WERI-Rb-1 (cell line): ENCODE data around the gene SPECC1L.

Experiments
- DNase-seq: peaks from one replicate; pipeline ENCODE4 v3.0.0-alpha.2; 2020
- H3K27ac ChIP-seq: fragments of 250-450 bp; sonication (Bioruptor Pico); 2 replicates; pipeline ENCODE4 v1.5.1; 2020; ENCODE audit warnings: mild to moderate bottlenecking, moderate library complexity
- H3K27me3 ChIP-seq: fragments of 250-450 bp; sonication (Bioruptor Pico); 2 replicates; pipeline ENCODE4 v1.5.1; 2021; ENCODE audit warnings: mild to moderate bottlenecking, low read depth, moderate library complexity; ENCODE audit not compliant: insufficient read depth, severe bottlenecking
- H3K36me3 ChIP-seq: fragments of 250-450 bp; sonication (Bioruptor Pico); 2 replicates; pipeline ENCODE4 v1.5.1; 2020; ENCODE audit warnings: mild to moderate bottlenecking, moderate library complexity
- H3K4me3 ChIP-seq: 2 replicates; pipeline ENCODE4 v1.5.1; 2011; ENCODE audit warnings: low read depth, mild to moderate bottlenecking, control low read depth, low read length
- H3K9me3 ChIP-seq: fragments of 250-450 bp; sonication (Bioruptor Pico); 2 replicates; pipeline ENCODE4 v1.5.1; 2021; ENCODE audit warnings: mild to moderate bottlenecking, moderate library complexity; ENCODE audit not compliant: severe bottlenecking
- TF ChIP-seq, protein P1 (sequence below): IDR thresholded peaks from 2 replicates; pipeline ENCODE4 v1.5.1; 2011; ENCODE audit warnings: low read depth, mild to moderate bottlenecking, control low read depth, inconsistent platforms, low read length

SPECC1L gene

GRCh38 chr22:24404561-24405275 lies 134.1 kb downstream of the SPECC1L start:
- TF ChIP-seq, protein P1, sequence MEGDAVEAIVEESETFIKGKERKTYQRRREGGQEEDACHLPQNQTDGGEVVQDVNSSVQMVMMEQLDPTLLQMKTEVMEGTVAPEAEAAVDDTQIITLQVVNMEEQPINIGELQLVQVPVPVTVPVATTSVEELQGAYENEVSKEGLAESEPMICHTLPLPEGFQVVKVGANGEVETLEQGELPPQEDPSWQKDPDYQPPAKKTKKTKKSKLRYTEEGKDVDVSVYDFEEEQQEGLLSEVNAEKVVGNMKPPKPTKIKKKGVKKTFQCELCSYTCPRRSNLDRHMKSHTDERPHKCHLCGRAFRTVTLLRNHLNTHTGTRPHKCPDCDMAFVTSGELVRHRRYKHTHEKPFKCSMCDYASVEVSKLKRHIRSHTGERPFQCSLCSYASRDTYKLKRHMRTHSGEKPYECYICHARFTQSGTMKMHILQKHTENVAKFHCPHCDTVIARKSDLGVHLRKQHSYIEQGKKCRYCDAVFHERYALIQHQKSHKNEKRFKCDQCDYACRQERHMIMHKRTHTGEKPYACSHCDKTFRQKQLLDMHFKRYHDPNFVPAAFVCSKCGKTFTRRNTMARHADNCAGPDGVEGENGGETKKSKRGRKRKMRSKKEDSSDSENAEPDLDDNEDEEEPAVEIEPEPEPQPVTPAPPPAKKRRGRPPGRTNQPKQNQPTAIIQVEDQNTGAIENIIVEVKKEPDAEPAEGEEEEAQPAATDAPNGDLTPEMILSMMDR, result no peak
- no peak overlapping the region for H3K4me3 ChIP-seq
- no peak for DNase-seq
- H3K27me3 ChIP-seq, result no peaks in the 10 kb centered on the region
- peaks cover 51% of the 10 kb centered on the region for H3K36me3 ChIP-seq
- H3K27ac ChIP-seq, result no peak overlapping the region
- H3K9me3 ChIP-seq, result no peaks in the 10 kb centered on the region

DNA sequence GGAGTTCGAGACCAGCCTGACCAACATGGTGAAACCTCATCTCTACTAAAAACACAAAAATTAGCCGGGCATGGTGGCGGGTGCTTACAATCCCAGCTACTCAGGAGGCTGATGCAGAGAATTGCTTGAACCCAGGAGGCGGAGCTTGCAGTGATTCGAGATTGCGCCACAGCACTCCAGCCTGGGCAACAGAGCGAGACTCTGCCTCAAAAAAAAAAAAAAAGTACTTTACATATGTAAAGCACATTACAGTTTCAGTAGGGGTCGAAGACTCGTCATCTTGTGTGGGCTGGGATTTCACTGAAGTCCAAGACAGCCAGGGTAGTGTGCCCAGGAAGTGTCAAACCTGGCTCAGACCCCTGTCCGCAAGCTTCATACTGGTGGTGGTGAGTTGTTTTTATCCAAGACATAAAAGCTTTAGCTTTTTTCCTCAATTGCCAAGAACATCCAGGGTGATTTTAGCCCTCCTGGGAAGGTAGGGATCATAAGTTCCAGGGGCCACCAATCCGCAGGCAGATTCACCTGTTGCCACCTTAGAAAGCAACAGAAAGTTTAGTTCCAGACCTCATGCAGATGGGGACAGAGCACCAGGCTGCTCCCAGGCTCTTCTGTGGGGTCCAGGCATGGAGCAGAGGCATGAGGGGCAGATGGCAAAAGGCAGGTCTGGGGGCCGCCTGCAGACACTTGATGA lies 135.1 kb downstream of the SPECC1L start:
- TF ChIP-seq, protein P1, result no peak
- no peak overlapping the region for H3K27ac ChIP-seq
- H3K4me3 ChIP-seq, result no peak overlapping the region
- no peaks in the 10 kb centered on the region for H3K27me3 ChIP-seq
- DNase-seq, result no peak
- no peaks in the 10 kb centered on the region for H3K9me3 ChIP-seq
- peaks cover 51% of the 10 kb centered on the region for H3K36me3 ChIP-seq

DNA sequence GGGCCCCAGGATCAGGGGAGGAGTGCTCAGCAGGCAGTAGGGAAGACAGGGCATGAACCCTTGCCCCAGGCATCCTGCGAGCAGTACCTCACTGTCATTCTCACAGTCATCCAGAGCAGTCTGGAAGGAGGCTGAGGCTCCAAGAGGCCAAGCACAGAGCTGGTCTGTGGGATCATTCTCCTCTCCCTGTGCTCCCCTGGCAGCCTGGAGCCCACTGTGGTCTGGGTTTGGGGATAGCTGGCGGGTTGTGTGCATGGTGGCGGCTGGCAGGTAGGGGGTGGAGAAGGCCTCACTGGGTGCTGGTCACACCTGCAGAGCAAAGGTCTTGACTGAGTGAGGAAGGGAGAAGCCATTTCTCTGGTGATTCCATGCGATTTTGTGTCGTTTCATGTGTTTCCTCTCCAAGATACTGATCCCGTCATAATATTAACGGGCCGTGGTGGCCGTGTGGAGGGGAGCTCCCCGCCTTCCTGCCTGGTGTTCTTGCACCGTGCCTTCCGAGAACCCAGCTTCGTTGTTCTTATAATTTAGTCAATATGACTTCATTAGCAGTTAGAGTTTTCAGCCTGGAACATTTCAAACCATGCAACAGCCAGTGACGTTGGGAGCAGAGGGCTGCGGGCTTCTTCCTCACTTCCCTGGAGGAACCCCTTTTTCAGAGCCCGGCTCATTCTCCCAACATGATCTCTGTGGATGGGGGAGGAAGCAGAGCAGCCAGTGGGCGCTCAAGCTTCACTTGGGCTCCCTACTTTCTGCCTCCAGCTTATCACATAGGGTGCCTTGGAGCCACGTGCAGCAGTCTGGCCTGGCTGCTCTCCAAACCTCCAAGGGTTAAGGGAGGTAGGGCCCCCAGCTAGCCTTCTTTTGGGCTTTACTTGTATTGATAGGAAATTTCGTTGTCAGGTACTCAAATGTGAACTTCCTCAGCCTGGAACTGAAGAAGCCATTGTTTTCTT lies 136.0 kb downstream of the SPECC1L start:
- no peak overlapping the region for H3K4me3 ChIP-seq
- H3K27ac ChIP-seq, result no peak overlapping the region
- TF ChIP-seq, protein P1, result no peak
- DNase-seq, result no peak
- H3K9me3 ChIP-seq, result no peaks in the 10 kb centered on the region
- peaks cover 47% of the 10 kb centered on the region for H3K36me3 ChIP-seq
- H3K27me3 ChIP-seq, result no peaks in the 10 kb centered on the region

GRCh38 chr22:24407278-24407665 lies 136.6 kb downstream of the SPECC1L start:
- Histone ChIP-seq H3K4me3 (no peak overlapping the region), H3K36me3 (peaks cover 46% of the 10 kb centered on the region), H3K27ac (no peak overlapping the region), H3K27me3 (no peaks in the 10 kb centered on the region), H3K9me3 (no peaks in the 10 kb centered on the region)
- no peak for DNase-seq
- TF ChIP-seq, protein P1, result no peak

DNA sequence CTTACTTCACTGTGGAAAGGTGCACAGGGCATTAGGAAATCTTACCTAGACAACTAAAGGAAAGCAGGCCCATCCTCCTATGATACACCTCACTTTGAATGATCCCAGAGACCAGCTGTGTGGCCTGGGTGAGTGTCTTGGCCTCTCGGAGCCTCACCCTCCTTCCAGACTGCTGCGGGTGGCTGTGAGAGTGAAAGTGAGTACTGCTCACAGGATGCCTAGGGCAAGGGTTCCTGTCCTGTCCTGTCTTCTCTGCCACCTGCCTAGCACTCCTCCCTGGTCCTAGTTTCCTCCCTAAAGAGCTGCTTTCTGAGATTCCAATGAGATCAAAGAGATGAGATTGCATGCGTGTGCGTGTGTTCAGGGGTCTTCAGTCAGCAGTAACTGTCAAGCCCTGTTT lies 137.3 kb downstream of the SPECC1L start:
- Histone ChIP-seq H3K36me3 (peaks cover 45% of the 10 kb centered on the region), H3K9me3 (no peaks in the 10 kb centered on the region), H3K4me3 (no peak overlapping the region), H3K27me3 (no peaks in the 10 kb centered on the region), H3K27ac (no peak overlapping the region)
- DNase-seq, result no peak
- TF ChIP-seq, protein P1, result no peak
